ENCODE data around the gene LNPEP. TPM values are rescaled to one million over a fixed set of nuclear protein-coding genes. Genes with fewer than 3 reads are reported as not detected.
A peak's percentile ranks its signal among the peaks of the same experiment; 100 is the strongest.

The LNPEP gene
- total and polyA plus RNA-seq, 2 of the 4 experiments (the other 2 are of a cell fraction) = 3.6 to 27.4 TPM

DNA sequence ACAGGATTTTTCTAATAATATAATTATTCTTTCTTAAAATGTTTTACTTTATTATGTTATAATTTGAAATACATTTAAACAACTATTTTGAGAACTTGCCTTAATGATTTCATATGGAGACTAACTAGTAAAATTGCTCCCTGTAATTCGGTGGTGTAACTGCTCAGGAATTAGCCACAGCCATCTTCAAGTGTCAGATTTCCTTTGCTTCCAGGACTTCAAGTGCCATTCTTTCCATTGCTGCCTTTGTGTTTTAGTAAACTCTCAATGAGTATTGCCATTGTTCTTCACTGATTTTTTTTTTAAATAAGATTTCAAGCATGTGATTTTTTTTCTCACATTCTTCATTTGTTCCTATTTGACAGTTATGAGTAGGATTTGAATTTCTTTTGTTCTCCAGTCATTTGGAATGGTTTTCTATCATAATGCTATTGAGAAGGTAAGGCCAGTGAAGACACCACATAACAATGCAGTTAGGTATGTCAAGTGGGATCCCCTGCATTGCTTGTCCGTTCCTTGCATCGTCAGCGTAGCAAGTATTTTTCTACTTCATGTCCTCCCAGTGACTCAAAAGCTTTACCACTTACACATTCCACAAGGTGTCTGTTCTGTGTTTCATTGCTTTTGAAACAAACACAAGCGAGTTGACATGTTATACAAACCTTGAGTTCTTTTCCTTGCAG, 83.7 kb downstream of the LNPEP start:
- POLR2A ChIA-PET (ENCODE audit: unreplicated experiment) = no interaction called here
- Histone ChIP-seq H3K9me3 (ENCODE audit: control insufficient read depth, insufficient read depth, low read length) (no peaks in the 10 kb centered on the region), H2BK5ac (ENCODE audit: low read depth, low read length, poor library complexity, severe bottlenecking) (no peak overlapping the region), H3K14ac (replicated peaks; ENCODE audit: low read depth, low read length) (no peak overlapping the region), H2BK15ac (ENCODE audit: low read depth, low read length) (no peak overlapping the region), H2BK20ac (ENCODE audit: low read depth, low read length) (no peak overlapping the region), H2AK9ac (replicated peaks; ENCODE audit: low read depth, low read length, poor library complexity) (no peak overlapping the region), H3K9me1 (ENCODE audit: insufficient read depth, low read length) (no peaks in the 10 kb centered on the region; the same call in 1 of the 2 replicates), H3K27me3 (ENCODE audit: control insufficient read depth, insufficient read depth, low read length) (no peaks in the 10 kb centered on the region), H3K4me1 (ENCODE audit: control insufficient read depth, insufficient read depth, low read length) (no peaks in the 10 kb centered on the region), H3K9ac (ENCODE audit: low read depth, low read length) (no peak overlapping the region), H3K4me3 (ENCODE audit: insufficient read depth, low read depth, low read length) (no peak overlapping the region), H4K8ac (ENCODE audit: low read depth in 2 of 2, low read length in 2 of 2) (no peak overlapping the region), H3K4ac (ENCODE audit: low read depth, low read length) (no peak overlapping the region), H3K79me1 (ENCODE audit: low read depth in 1 of 2, low read length in 2 of 2) (no peaks in the 10 kb centered on the region), H3K27ac (ENCODE audit: insufficient read depth, low read length) (no peak overlapping the region), H3K36me3 (ENCODE audit: control insufficient read depth, insufficient read depth, low read length) (peaks cover 7% of the 10 kb centered on the region), H4K91ac (ENCODE audit: insufficient read depth, low read depth, low read length) (no peak overlapping the region), H4K20me1 (ENCODE audit: insufficient read depth, low read length) (no peaks in the 10 kb centered on the region), H3K56ac (ENCODE audit: extremely low read depth, insufficient read depth, low read length) (no peak overlapping the region), H2BK120ac (ENCODE audit: low read depth, low read length) (no peak overlapping the region), H2AK5ac (ENCODE audit: low read depth, low read length) (no peak overlapping the region), H3K4me2 (ENCODE audit: low read depth, low read length) (no peak overlapping the region), H4K5ac (ENCODE audit: low read depth, low read length) (no peak overlapping the region), H3K18ac (ENCODE audit: low read depth, low read length) (no peak overlapping the region), H2AFZ (replicated peaks; ENCODE audit: low read length, poor library complexity) (no peak overlapping the region), H3K23ac (ENCODE audit: low read depth, low read length) (no peak overlapping the region)
- WGBS, 2 experiments (ENCODE audit: extremely low coverage in 2 of 2, insufficient read length in 1 of 2) = 80% methylated on average over 1 of the region's 5 CpGs; no CpG with 5 or more reads in 1 of the 2 experiments
- TF ChIP-seq MAFK (IDR thresholded peaks at IDR 0.05; ENCODE audit: low read depth, low read length) = no peak
- TF ChIP-seq RFX5 (IDR thresholded peaks at IDR 0.05; ENCODE audit: low read depth, low read length) = no peak
- in situ Hi-C loops (cut with MboI; ENCODE audit: low sequenced_read_pairs) (no loop called here), dilution Hi-C loops (cut with HindIII; ENCODE audit: low sequenced_read_pairs, unreplicated experiment) (no loop called here), intact Hi-C loops (cut with micrococcal nuclease) (no loop called here)
- CTCF ChIA-PET = no interaction called here
- ATAC-seq (ENCODE audit: low read depth) = no peak
- no TSS peak for BruUV-seq (replicated peaks)
- DNase-seq = peak; percentile 34
